Fibroblast of villous mesenchyme (primary cell): ENCODE results near the gene CLEC16A. TPM values are rescaled to one million over a fixed set of nuclear protein-coding genes. Genes with fewer than 3 reads are reported as not detected.

Source experiments
- DNase-seq: peaks from one replicate; pipeline ENCODE4 v3.0.0-alpha.2; 2010; ENCODE audit warnings: low read depth
- H3K4me3 ChIP-seq: 2 replicates; pipeline ENCODE4 v1.5.1; 2011; ENCODE audit warnings: low read depth, mild to moderate bottlenecking, low read length
- total RNA-seq: library from RNA; depleted of rRNA; stranded (reverse); fragments of >200 nt; gene quantifications from 2 replicates; pipeline ENCODE4 v1.2.3, GENCODE V29; 2012
- TF ChIP-seq, protein P1 (sequence below): IDR thresholded peaks from 2 replicates; pipeline ENCODE4 v1.5.1; 2012; ENCODE audit warnings: low read depth, mild to moderate bottlenecking, low read length; ENCODE audit not compliant: insufficient read depth

Gene CLEC16A
- total RNA-seq, 1 donor: 32.4 TPM

DNA sequence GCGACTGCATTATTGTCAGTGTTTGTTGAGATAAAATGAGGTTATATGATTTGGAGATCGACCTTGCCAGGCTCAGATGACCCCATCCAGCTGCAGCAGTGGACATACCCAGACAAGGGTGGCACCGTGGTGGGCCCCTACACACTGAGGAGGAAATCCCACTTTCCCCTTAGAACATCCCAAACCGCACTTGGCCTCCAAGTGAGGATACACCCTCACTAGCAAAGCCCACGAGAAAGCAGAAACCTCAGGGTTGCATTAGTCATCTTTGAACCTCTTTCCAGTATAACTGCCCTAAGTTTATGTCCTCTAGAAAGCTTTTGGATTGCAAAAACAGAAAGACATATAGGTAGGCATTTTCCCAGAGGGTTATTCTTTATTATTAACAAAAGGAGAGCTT is 101.5 kb downstream of the CLEC16A start:
- H3K4me3 ChIP-seq: no peak overlapping the region
- peak; percentile 81 for DNase-seq
- TF ChIP-seq, protein P1, sequence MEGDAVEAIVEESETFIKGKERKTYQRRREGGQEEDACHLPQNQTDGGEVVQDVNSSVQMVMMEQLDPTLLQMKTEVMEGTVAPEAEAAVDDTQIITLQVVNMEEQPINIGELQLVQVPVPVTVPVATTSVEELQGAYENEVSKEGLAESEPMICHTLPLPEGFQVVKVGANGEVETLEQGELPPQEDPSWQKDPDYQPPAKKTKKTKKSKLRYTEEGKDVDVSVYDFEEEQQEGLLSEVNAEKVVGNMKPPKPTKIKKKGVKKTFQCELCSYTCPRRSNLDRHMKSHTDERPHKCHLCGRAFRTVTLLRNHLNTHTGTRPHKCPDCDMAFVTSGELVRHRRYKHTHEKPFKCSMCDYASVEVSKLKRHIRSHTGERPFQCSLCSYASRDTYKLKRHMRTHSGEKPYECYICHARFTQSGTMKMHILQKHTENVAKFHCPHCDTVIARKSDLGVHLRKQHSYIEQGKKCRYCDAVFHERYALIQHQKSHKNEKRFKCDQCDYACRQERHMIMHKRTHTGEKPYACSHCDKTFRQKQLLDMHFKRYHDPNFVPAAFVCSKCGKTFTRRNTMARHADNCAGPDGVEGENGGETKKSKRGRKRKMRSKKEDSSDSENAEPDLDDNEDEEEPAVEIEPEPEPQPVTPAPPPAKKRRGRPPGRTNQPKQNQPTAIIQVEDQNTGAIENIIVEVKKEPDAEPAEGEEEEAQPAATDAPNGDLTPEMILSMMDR: no peak

- no peak overlapping the region for H3K4me3 ChIP-seq
Observed at GRCh38 chr16:11046382-11046931, 102.1 kb downstream of the CLEC16A start.

DNA sequence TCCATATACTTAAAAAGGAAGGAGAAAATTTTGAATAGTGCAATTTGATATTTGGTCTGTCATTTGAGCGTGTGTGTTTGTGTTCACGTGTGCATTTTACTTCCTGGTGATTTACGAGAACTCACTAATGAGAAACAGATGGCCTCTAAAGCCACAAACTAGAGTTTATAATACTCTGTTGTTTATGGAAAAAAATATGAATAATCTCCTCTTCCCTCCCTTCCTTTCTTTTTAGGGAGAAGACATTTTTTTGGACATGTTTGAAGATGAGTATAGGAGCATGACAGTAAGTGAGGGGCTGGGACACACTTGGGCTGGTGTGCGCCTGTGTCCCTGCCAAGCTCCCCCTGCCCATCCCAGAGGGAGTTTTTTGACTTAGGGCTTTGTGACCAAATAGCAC is 102.7 kb downstream of the CLEC16A start:
- DNase-seq: peak; percentile 94
- no peak overlapping the region for H3K4me3 ChIP-seq
- TF ChIP-seq, protein P1: no peak

More at GRCh38 chr16:11046382-11046931, 102.1 kb downstream of the CLEC16A start:
- DNase-seq: no peak
- TF ChIP-seq, protein P1: no peak

DNA sequence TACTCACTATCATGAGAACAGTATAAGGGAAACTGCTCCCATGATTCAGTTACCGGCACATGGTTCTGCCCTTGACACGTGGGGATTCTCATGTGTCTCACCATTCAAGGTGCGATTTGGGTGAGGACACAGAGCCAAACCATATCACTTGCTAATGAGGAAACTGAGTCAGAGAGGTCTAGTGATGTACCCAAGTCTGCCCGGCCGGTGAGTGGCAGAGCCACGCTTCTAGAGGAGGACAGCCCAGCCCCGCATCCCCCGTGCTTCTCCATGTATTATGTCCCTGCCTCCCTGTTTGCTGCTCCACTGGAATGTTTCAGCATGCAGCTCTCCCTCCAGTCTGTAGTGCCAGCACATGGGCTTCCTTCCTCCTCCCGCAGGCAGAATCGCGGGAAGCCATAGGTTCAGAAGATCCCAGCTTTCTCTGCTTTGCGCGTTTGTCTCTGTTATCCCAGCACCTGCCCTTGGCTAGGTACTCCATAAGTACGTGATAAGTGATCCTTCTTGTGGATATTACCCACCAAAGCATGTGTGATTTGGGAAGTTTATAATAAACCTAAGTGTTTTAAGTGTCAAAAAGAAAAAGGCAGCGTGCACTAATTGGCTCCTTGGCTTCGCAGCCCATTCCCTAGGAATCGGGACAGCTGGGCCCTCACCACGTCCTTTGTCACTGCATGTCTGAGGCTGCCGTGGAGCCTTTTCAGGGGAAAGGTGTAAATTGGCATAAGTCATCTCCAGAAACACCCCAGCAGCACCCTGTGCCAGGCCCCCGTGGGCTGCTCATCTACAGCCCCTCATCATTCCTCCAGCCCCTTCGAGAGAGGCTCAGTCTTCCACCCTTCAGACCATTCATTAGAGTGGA is 103.8 kb downstream of the CLEC16A start:
- TF ChIP-seq, protein P1: no peak
- no peak overlapping the region for H3K4me3 ChIP-seq
- DNase-seq: no peak

DNA sequence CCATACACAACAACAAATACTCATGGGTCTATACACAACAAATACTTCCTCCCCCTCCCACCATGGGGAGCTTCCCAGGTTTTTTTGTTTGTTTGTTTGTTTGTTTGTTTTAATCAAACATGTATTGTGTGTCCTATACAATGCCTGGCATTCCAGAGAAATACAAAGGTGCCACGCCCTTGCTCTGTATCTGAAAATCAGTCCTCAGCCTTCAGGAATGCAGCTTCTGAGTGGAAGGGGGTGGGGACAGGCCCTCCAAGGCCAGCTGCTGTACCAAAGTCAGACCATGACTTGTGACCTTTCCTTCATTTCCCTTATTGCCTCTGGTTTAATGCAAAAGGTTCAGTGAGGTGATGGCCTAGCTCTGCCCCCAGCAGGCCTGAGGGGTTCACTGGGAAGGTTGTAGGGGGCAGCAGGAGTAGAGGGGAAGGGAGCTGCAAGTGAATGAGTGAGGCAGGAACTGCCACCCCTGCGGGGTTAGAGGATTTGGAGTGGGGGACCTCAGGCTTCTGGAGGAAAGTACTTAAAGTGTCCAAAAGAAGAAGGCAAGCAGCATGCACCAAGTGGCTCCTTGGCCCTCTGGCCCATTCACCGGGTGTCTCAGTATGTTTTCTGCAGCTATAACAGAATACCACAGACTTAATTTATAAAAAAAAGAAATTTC is 105.2 kb downstream of the CLEC16A start:
- no peak for DNase-seq
- H3K4me3 ChIP-seq: no peak overlapping the region
- TF ChIP-seq, protein P1: no peak

GRCh38 chr16:11050536-11050935 is 106.2 kb downstream of the CLEC16A start:
- TF ChIP-seq, protein P1: no peak
- DNase-seq: no peak
- no peak overlapping the region for H3K4me3 ChIP-seq
